Tibial nerve (tissue), 4 donors: ENCODE data around the gene GPC5. TPM values are rescaled to one million over a fixed set of nuclear protein-coding genes. Genes with fewer than 3 reads are reported as not detected.

Experiments
- DNase-seq, 2 donors: peaks; one replicate each; pipeline ENCODE4 v3.0.0-alpha.2; 2019; ENCODE audit warnings: low spot score in 2 of 2
- H3K27ac ChIP-seq, 4 donors: fragments of 200-600 bp; sonication (generic) in 3 of 4; one replicate each; pipeline ENCODE4 v1.5.1; 2017 to 2019; ENCODE audit warnings: mild to moderate bottlenecking in 1 of 4
- H3K27me3 ChIP-seq, 2 donors: fragments of 200-600 bp; sonication (generic) in 1 of 2; one replicate each; pipeline versions ENCODE4 v1.5.1 to v1.6.0; 2017 to 2019
- H3K36me3 ChIP-seq, 3 donors: fragments of 200-600 bp; sonication (generic); one replicate each; pipeline ENCODE4 v1.5.1; 2018 to 2019
- H3K4me1 ChIP-seq, 4 donors: fragments of 200-600 bp; sonication (generic) in 3 of 4; one replicate each; pipeline ENCODE4 v1.5.1; 2017 to 2019
- H3K4me3 ChIP-seq, 4 donors: fragments of 200-600 bp; sonication (generic) in 3 of 4; one replicate each; pipeline ENCODE4 v1.5.1; 2017 to 2019; ENCODE audit warnings: mild to moderate bottlenecking in 1 of 4, moderate library complexity in 1 of 4
- H3K9me3 ChIP-seq, 4 donors: fragments of 200-600 bp; sonication (generic) in 3 of 4; one replicate each; pipeline ENCODE4 v1.5.1; 2017 to 2019
- EP300 ChIP-seq, 2 donors: sonication (generic); formaldehyde crosslinking; IDR thresholded peaks; one replicate each; pipeline ENCODE4 v1.6.1; 2017; ENCODE audit warnings: antibody characterized with exemption in 2 of 2, mild to moderate bottlenecking in 1 of 2
- POLR2A ChIP-seq, 2 donors: fragments of 450-650 bp; IDR thresholded peaks; one replicate each; pipeline ENCODE4 v1.6.1; 2017; ENCODE audit warnings: antibody characterized with exemption in 2 of 2, mild to moderate bottlenecking in 2 of 2, moderate library complexity in 2 of 2
- WGBS, 2 donors: methylation state at CpG; one replicate each; pipeline ENCODE4 v1.1.5; 2018; 5-methylcytosine and 5-hydroxymethylcytosine counted together
- total RNA-seq, 4 donors: library from RNA; depleted of rRNA; stranded (reverse); fragments of >200 nt; gene quantifications; one replicate each; pipeline ENCODE4 v1.1.0, GENCODE V29; 2016
- TF ChIP-seq, protein P1 (sequence below), 5 experiments: fragments of 200-600 bp in 3 of 5; fragments of 450-650 bp in 2 of 5; sonication (generic) in 3 of 5; IDR thresholded peaks; one replicate each; pipeline ENCODE4 v1.5.1; 2016 to 2019; ENCODE audit warnings: antibody characterized with exemption in 5 of 5, mild to moderate bottlenecking in 3 of 5, moderate library complexity in 2 of 5

Gene GPC5
- total RNA-seq, 4 donors from 2014 or later, result 3.7 to 5.7 (median 4.2) TPM; not detected in 1

DNA sequence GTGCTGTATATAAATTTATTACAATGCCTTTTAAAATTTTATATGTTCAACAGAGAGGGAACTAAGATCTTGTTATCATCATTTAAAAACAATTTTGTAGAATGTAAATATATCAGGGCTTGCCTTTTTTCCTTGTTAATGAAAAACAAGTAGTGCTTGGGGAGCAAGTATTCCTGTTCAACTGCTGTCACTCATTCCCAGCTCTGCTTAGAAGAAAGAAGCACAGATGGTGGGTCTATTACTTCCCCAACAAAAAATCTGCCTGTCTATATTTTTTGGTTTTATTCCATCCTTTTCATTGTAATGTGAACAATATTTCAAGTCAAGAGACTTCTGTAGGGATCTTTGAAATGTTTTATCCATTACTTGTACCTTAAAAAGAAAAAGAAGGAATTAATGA is 503.9 kb downstream of the GPC5 start:
- no peak overlapping the region for H3K27ac ChIP-seq
- no peaks in the 10 kb centered on the region for H3K4me1 ChIP-seq
- H3K9me3 ChIP-seq, result no peaks in the 10 kb centered on the region
- H3K4me3 ChIP-seq, result no peak overlapping the region
- DNase-seq, result no peak
- no peaks in the 10 kb centered on the region for H3K36me3 ChIP-seq
- TF ChIP-seq POLR2A (IDR thresholded peaks at IDR 0.05), result no peak
- TF ChIP-seq, protein P1, sequence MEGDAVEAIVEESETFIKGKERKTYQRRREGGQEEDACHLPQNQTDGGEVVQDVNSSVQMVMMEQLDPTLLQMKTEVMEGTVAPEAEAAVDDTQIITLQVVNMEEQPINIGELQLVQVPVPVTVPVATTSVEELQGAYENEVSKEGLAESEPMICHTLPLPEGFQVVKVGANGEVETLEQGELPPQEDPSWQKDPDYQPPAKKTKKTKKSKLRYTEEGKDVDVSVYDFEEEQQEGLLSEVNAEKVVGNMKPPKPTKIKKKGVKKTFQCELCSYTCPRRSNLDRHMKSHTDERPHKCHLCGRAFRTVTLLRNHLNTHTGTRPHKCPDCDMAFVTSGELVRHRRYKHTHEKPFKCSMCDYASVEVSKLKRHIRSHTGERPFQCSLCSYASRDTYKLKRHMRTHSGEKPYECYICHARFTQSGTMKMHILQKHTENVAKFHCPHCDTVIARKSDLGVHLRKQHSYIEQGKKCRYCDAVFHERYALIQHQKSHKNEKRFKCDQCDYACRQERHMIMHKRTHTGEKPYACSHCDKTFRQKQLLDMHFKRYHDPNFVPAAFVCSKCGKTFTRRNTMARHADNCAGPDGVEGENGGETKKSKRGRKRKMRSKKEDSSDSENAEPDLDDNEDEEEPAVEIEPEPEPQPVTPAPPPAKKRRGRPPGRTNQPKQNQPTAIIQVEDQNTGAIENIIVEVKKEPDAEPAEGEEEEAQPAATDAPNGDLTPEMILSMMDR (IDR thresholded peaks at IDR 0.05), result no peak
- TF ChIP-seq EP300 (IDR thresholded peaks at IDR 0.05), result no peak
- H3K27me3 ChIP-seq, result no peaks in the 10 kb centered on the region

DNA sequence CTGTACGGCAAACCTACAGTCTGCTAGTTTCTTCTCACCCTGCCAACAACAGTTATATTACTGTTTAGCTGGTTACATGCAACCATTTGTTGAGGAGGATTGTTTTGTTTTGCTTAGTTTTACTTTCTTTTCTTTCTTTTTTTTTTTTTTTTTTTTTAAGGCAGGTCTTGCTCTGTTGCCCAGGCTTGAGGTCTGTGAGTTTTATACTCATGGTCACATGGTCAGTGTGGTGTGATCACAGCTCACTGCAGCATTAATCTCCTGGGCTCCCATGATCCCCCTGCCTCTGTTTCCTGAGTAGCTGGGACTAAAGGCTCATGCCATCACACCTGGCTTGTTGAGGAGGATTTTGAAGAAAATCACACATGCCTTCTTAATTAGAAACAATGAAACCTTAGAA is 505.6 kb downstream of the GPC5 start:
- H3K27ac ChIP-seq, result no peak overlapping the region
- no peak overlapping the region for H3K4me3 ChIP-seq
- TF ChIP-seq, protein P1 (IDR thresholded peaks at IDR 0.05), result no peak
- TF ChIP-seq POLR2A (IDR thresholded peaks at IDR 0.05), result no peak
- TF ChIP-seq EP300 (IDR thresholded peaks at IDR 0.05), result no peak
- no peaks in the 10 kb centered on the region for H3K27me3 ChIP-seq
- H3K4me1 ChIP-seq, result no peaks in the 10 kb centered on the region
- WGBS, 2 donors, result 0 to 4% methylated on average over 1 of the region's 1 CpG
- no peaks in the 10 kb centered on the region for H3K36me3 ChIP-seq
- DNase-seq, result no peak
- no peaks in the 10 kb centered on the region for H3K9me3 ChIP-seq

DNA sequence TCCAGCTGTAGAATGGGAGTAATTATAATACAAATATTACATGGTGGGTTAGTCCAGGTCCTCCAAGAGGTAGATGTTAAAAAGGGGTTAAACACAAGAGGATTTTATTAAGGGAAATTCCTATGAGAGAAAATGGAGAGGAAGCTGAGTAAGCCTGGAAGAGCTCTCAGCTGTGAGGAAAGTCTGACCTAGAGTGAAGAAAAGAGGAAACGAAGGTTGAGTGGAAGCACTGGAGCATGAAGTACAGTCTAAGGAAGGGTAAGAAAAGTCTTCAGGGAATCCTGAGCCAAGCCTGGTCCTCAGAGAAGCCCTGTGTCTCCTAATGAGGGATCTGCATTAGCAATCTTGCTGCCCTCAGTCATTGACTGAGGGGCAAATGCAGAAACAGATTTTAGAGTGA is 506.2 kb downstream of the GPC5 start:
- no peaks in the 10 kb centered on the region for H3K36me3 ChIP-seq
- H3K9me3 ChIP-seq, result no peaks in the 10 kb centered on the region

DNA sequence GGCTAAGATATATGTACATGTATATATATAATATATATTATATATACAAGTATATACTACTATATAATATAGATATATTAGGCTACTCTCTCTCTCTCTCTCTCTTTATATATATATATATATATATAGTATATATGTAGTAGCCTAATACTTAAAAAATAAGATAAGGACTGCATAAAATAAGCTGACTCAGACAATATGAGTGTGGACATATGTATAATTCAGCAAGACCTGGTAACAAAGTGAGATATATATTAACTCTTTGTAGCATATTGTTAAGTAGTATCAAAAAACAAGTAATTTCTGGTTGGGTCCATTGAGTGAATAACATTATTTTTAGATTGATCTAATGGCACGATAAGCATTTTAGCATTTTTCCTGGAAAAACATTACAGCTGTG is 509.0 kb downstream of the GPC5 start:
- Histone ChIP-seq H3K36me3 (no peaks in the 10 kb centered on the region), H3K4me3 (no peak overlapping the region), H3K27me3 (no peaks in the 10 kb centered on the region), H3K27ac (no peak overlapping the region), H3K4me1 (no peaks in the 10 kb centered on the region), H3K9me3 (no peaks in the 10 kb centered on the region)
- WGBS, 2 donors, result 74 to 77% methylated on average over 1 of the region's 1 CpG
- TF ChIP-seq, protein P1 (IDR thresholded peaks at IDR 0.05), result no peak
- TF ChIP-seq EP300 (IDR thresholded peaks at IDR 0.05) (no peak), POLR2A (IDR thresholded peaks at IDR 0.05) (no peak)
- no peak for DNase-seq

More for the DNA sequence above, 506.2 kb downstream of the GPC5 start:
- no peak overlapping the region for H3K4me3 ChIP-seq
- no peaks in the 10 kb centered on the region for H3K27me3 ChIP-seq
- DNase-seq, result no peak
- TF ChIP-seq EP300 (IDR thresholded peaks at IDR 0.05), result no peak
- no peak for TF ChIP-seq POLR2A (IDR thresholded peaks at IDR 0.05)
- TF ChIP-seq, protein P1 (IDR thresholded peaks at IDR 0.05), result no peak
- no peak overlapping the region for H3K27ac ChIP-seq
- H3K4me1 ChIP-seq, result no peaks in the 10 kb centered on the region
- WGBS, 2 donors, result 36 to 57% methylated on average over 1 of the region's 1 CpG

DNA sequence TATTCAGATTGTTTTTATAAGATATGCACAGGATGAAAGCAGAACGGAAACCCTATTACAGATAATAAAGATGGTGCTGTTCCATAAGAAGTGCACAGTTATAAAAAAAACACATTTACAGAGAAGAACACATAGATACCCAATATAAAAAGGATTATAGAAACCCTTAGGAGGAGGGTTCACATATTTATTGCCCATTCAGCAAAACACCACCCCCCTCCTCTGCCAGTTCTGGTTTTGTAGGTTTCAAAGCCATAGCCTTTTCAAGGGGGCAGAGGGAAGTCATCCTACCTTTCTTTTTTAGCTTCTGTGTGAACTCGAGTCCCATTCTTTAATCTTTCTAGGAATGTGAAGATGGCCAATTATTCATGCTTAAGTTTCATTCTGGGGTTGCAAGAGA is 511.2 kb downstream of the GPC5 start:
- no peak overlapping the region for H3K27ac ChIP-seq
- no peaks in the 10 kb centered on the region for H3K9me3 ChIP-seq
- H3K36me3 ChIP-seq, result no peaks in the 10 kb centered on the region
- 78 to 91% methylated on average over 2 of the region's 2 CpGs for WGBS, 2 donors
- H3K27me3 ChIP-seq, result no peaks in the 10 kb centered on the region
- no peak for DNase-seq
- no peak overlapping the region for H3K4me3 ChIP-seq
- TF ChIP-seq POLR2A (IDR thresholded peaks at IDR 0.05) (no peak), EP300 (IDR thresholded peaks at IDR 0.05) (no peak)
- TF ChIP-seq, protein P1 (IDR thresholded peaks at IDR 0.05), result no peak
- no peaks in the 10 kb centered on the region for H3K4me1 ChIP-seq
